Skin of body (tissue), 2 donors: ENCODE results near the gene HCCS. TPM values are rescaled to one million over a fixed set of nuclear protein-coding genes. Genes with fewer than 3 reads are reported as not detected.
A peak's percentile ranks its signal among the peaks of the same experiment; 100 is the strongest.
"Not testable (repeated sequence)": the region's sequence is repeated elsewhere in the genome, so short reads cannot be mapped to it uniquely, and the experiment has no call there.

Experiments used
- DNase-seq: peaks from one replicate; lab custom pipeline; 2025; lab: John Stamatoyannopoulos, UW
- total RNA-seq: library from RNA; depleted of rRNA; stranded (reverse); fragments of >200 nt; gene quantifications from one replicate; pipeline ENCODE4 v1.2.3, GENCODE V29; 2014

Gene HCCS
- total RNA-seq, 1 donor from 2014 or later: 12.8 TPM

GRCh38 chrX:11123087-11123486 is 12.0 kb downstream of the HCCS start:
- DNase-seq: not testable (repeated sequence)

DNA sequence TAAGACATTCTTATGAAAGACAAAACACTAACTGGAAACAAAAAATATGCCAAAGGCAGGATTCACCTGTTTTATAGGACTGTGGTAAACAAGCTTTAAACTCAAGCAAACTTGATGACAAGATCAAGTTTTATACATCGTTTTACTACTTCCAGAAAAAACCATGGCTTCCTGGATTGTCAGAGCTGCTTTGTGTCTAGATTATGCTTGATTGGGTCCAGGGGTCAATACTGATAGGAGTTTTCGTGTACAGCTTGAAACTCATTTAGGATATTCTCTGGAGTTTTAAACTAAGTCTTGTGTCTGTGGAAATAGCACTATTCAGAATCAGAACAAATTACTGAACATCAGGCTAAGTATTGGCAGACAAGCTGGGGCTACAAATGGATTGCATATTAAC is 13.0 kb downstream of the HCCS start:
- DNase-seq: no peak

DNA sequence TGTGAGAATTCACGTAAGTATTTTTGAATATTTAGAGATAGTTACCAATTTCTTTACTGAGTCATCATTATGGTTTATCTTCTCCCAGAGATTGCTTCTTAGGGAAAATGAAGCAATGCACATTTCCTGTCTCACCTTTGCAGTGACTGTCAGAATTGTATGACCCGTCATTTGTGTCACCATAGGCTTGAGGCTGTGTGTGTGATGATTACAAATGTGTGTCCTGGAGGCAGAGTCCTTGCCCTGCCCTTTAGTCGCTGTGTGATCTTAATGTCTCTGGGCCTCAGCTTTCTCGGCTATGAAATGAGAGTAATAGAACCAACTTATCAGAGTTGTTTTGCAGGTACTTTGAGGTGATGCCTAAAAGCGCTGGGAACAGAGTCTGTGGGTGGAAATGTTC is 13.9 kb downstream of the HCCS start:
- DNase-seq: no peak

DNA sequence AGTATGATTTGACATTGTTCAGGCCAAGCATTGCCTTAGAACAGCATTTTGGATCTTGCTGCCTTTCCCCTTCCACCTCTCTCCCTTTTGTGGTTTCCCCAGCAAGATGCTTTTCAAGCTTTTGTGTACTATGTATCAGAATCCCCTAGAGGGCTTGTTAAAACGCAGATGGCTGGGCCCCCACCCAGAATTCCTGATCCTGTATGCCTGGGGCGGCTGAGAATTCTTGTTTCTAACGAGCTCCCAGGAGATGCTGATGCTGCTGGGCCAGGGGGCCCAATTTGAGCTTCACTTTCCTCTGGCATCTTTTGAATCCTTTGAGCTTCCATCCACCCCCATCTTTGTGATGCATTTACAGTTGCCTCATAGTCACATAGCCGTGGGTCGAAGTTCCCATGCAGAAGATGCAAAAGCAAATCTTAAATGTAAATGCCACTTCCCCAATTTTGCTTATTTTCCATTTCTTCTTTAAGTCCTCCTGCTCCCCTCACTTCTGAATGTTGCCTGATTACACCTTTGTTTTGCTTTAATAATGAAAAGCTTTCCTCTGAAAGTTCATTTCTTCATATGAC is 18.5 kb downstream of the HCCS start:
- DNase-seq: no peak

GRCh38 chrX:11130136-11130535 is 19.0 kb downstream of the HCCS start:
- DNase-seq: no peak

- no peak for DNase-seq
Measured at GRCh38 chrX:11131146-11131545, 20.0 kb downstream of the HCCS start.

DNA sequence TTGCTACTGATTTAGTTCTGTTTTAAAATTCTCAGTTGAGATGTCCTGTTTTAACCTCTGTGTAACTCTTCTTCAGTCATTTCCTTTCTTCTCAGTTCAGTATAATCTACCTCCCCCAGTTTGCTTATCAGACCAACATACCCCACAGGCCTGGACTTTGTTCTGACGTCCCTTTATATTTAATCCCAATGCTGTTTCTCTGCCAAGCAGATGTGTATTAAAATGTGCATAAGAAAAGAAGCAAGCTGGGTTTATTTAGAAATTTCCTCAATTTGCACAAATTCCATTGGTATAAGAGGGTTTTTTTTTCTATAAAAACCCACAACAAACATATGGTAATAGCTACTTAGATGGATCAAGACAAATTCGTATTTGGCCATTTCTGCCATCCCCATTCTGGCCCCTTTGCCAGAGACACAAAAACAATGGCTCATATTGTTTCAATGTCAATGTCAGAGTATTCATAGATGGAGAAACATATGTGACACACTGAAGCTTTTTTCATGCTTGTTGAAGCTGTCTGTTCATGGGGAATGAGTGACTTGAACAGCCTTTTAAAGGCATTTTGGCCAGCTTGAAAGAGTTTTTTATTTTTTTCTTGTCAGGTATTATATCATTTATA is 24.5 kb downstream of the HCCS start:
- DNase-seq: peak; percentile 38

- peak; percentile 33 for DNase-seq
Measured at GRCh38 chrX:11137543-11138139, 26.5 kb downstream of the HCCS start.

GRCh38 chrX:11138498-11139390 is 27.6 kb downstream of the HCCS start:
- no peak for DNase-seq

GRCh38 chrX:11143931-11144678 is 33.0 kb downstream of the HCCS start:
- DNase-seq: peak; percentile 46

GRCh38 chrX:11146411-11146810 is 35.3 kb downstream of the HCCS start:
- DNase-seq: no peak

- no peak for DNase-seq
Measured at GRCh38 chrX:11148401-11148800, 37.3 kb downstream of the HCCS start.

GRCh38 chrX:11151799-11152559 is 40.8 kb downstream of the HCCS start:
- DNase-seq: no peak

- no peak for DNase-seq
Measured at GRCh38 chrX:11159149-11159548, 48.0 kb downstream of the HCCS start.

DNA sequence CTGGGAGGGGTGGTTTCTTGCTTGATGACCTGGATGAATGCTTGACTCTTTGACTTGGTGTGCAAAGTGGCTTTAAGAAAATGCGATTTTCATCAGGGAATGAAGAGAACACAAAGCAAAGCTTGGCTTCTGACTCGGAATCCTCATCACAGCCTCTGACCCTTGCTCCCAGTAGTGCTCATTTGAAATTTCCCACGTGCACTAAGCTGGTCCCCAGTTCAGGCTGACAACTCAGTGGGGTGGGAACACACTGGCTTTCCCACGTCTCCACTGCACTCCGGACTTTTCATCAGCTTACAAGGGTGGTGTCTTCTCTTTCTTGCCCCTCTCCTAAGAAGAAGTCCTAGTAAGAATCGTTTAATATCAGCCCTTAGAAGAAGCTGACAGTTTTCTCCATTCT is 53.3 kb downstream of the HCCS start:
- DNase-seq: no peak

DNA sequence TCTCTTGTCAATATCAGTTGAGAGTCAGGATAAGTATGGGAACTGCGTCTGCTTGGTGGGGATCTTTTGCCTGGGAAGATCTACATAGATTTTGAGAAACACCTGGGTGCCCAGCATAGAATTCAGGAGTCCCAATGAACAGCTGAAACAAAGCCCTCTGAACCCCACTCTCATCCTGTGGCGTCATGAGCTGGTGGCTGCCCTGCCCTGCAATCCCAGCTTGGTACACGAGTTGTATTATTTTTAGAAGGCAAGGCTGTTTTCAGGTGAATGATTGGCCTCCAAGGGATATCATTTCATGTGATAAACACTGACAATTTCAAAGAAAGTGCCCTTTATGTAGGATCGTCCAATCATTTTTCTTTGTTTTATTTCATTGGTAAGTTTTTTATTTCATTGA is 60.8 kb downstream of the HCCS start:
- no peak for DNase-seq

DNA sequence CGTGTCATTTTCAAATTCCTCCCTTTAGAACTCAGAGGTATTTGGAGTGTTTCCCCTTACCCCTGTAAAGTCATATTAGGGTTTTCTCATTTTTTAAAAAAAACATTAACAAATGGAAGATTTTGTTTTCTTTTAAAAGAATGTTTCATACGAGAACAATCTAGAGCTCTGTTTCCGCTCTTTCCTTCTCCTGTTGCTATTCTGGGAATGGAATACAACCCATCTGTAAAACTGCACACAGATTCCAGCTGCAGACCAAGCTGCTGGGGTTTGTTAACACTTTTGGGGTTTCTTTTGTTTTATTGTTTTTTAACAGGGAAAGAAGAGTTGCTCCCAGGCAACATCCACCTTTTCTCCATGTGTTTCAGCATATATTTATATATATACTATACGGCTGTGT is 61.3 kb downstream of the HCCS start:
- peak; percentile 41 for DNase-seq
